ENCODE data around the gene RPS6KL1.

RPS6KL1 gene

DNA sequence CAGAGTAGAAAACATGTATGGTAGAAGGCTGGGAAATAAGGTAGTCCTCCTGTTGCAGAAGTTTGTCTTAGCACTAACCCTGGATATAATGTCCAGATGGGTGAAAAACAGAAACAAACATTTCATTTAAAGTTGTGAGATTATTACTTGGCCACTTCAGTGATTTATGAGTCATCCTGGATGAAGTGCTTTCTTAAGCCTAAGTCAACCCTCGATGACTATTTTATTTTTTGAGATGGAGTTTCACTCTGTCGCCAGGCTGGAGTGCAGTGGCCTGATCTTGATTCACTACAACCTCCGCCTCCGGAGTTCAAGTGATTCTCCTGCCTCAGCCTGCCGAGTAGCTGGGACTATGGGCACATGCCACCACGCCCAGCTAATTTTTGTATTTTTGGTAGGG is 31.2 kb downstream of the RPS6KL1 start:
- DNase-seq (ENCODE audit: low read depth, low spot score), result no peak

DNA sequence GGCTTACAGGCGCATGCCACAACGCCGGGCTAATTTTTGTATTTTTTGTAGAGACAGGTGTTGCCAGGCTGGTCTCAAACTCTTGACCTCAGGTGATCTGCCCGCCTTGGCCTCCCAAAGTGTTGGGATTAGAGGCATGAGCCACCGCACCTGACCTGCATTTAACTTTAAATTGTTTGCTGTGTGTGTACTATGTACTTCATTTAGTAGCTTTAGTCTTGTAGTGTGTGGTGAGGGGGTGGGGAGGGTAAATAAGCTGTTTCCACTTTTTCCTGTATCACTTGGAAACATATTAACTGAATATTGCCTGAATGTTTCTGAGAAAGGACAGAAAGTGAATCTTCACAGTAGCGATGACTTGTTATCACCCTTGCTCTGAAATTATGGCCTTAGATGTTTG is 32.8 kb downstream of the RPS6KL1 start:
- DNase-seq (ENCODE audit: low read depth, low spot score), result no peak

DNA sequence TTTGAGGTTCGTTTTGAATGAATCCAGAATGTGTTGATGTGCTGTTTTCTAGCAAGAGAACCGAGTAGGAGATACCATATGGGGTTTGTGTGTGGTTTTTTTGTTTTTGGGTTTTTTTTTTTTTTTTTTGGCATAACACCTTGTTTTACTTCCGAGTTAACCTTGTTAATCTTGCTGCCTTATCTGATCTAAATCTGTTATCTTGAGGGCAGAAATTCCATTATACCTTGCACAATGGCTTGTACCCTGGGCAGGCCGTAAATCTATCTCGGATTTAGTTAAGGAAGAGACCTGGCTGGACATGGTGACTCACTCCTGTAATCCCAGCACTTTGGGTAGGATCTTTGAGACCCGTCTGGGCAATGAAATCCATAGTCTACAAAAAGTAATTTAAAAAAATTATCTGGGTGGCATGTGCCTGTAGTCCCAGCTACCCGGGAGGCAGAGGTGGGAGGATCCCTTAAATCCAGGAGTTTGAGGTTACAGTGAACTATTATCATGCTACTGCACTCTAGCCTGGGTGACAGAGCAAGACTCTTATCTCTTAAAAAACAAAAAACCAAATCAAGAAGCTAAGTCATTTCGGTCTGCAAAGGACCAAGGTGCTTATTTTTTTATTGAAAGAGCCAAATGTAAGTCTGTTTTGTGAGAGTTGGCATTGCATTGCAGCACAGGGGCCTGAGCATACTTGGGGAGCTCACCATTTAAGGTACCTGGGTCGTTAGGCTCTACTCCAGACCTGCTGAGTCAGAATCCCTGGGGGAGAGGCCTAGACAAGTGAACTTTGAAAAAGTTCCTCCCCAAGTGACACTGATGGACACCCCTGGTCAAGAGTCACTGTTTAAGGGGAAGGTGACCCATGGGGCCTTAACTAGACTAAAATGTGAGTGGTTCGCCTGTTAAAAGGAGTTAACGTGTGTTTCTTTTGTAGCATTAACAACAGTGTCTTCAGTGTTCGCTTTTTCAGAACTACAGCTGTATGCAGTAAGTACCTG is 34.6 kb downstream of the RPS6KL1 start:
- DNase-seq (ENCODE audit: low read depth, low spot score), result no peak

DNA sequence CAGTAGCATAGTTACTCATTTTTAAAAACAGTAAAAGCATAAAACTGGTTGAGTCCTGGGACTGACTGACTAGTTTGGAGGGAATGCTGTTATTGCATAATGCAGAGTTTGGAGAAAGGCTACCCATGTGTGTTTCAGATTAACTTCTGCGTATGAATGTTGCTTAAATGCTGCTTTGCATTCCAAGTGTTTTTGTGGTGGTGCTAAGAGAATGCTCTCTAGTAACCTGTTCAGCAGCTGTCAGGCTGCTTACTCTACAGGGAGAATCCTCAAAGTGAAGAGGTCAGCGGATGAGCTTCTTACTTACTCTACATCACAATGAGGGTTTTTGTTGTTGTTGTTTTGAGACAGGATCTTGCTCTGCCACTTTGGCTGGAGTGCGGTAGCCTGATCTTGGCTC is 37.1 kb downstream of the RPS6KL1 start:
- DNase-seq (ENCODE audit: low read depth, low spot score), result no peak

DNA sequence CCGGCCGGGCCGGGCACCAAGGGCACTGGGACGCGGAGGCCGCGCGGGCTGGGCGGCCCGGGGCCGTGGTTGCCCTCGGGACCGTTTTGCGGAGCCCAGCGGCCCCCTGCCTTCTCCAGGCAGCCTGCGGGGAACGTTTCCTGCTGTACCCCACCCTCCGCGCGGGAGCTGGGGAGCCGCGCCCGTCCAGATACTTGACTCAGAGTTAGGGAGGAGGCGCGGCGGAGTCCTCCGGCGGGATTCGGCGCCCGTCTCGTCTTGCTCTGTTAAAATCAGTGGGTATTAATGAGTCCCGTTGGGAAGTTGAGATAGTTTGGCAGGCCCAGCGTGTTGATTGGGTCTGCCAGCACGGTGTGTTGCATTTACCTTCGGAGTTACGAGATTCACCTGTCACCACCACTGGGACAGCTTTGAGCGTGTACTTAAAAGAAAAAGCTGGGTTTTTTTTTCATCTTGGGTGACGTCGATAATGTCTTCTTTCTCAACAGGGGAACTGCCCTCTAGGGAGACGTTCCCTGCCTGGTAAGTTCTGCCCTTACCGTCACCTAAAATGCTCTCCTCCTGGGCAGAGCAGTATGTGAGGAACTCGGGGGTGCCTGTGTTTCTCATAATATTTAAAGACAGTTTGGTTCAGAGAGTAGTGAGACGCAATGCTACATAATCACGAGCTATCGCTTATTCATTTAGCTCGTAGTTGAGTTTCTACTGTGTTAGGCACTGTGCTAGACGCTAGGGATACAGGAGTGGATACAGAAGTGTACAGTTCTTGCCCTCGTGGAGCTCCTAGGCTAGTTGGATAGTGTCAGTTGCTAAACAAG is 40.7 kb downstream of the RPS6KL1 start:
- DNase-seq (ENCODE audit: low read depth, low spot score), result no peak

DNA sequence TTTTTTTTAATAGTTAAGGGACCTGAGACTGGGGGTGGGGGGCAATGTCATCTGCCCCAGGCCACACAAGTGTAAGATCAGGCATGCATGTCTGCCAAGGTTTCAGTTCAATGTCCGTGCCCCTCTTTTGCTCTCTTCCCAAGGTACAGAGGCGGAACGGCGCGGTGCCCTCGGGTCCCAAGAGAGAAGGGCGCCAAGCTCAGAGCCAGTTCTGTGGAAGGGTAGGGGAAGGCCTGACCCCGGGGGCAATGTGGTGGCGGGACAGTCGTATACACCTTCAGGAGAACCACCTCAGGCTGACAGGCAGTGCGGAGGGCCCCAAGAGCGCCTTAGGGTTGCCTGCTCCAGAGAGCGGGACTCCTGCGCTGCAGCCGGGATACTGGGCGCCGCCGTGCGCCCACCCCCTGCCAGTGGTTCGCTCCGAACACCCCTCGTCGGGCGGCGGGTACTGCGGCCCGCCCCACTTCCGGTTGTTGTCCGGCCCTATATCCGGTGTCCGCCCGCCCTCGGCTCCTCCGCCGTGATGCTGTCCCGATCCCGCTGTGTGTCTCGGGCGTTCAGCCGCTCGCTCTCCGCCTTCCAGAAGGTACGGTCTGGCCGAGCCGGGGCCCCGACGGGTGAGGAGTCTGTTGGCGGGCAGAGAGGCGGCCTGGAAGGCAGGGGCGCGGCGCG is 41.5 kb downstream of the RPS6KL1 start, which contains the start of gene DLST:
TSS of gene DLST (plus strand) at position 486 of the 672 bp plus-strand sequence. CDS start at position 524, 38 bp downstream.
- no peak for DNase-seq (ENCODE audit: low read depth, low spot score)

DNA sequence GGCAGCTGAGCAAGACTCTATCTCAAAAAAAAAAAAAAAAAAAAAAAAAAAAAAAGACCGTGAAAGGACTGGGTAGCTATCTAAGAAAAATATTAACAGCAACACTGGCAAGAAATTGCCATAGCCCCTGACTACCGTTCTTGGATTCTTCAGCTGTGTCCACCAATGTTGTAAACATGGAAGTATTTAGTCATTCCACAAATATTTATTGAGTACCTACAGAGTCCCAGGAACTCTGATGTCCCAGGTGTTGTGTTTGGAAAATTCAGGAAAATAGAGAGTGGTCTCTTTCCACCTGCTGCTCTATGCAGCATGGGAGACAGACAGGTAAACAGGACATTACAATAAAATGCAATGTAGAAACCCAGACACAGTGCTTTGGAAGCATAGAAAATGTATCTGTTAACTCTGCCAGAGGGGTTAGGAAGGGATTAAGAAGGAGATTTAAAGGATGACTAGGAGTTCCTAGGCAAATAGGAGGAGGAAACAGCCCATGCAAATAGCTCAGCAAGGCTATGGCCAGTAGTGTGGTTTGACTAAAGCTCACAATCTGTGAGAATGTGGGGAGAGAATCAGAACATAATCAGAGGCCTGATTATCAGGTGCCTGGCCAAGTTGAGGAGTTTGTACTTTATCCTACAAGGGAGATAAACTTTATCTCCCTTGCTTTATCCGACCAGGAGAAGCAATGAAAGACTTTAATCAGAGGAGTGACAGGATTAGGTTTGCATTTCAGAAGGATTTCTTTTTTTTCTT is 43.5 kb downstream of the RPS6KL1 start:
- no peak for DNase-seq (ENCODE audit: low read depth, low spot score)

DNA sequence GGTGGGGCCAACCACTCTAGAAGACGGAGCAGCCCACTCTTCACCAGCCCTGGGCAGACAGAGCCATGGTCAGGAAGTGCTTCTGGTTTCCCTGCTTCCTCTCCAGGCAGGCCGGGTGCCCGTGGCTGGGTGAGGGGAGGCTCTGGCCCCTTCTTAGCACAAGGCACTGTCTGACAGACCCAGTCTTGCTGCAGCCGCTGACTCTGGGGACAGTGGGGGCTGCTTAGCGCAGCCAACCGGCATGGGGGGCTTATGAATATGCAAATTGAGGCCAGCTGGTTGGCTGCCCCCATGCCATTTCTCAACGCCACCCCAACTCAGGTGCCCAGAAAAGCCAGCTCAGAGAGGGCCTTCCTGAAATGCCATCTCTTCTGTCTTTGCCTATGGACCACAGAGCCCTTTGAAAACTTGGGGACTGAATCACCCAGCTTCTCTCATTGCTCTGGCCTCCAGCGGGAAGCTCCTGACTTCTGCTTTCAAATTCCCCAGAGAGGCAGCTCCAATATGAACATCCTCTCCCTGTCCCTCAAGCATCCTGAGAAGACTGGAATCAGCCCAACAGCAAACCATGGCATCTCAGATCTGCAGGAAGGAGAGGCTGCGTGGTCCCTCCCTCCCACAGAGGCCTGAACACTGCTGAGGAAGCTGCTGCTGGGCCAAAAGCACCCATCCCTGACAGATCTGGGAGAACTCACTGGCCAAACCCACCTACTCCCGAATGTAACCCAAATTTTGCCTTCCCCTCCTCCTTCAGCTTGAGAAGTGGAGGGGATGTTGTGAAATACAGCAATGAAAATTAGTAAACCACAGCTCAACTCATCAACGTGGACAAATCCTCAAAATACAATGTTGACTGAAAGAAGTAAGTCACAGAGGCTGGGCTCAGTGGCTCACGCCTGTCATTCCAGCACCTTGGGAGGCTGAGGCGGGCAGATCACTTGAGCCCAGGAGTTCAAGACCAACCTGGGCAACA is 46.8 kb downstream of the RPS6KL1 start, which contains the start of gene PROX2:
TSS of gene PROX2 (minus strand) at position 205 of the 973 bp plus-strand sequence. CDS start 12,311 bp downstream, outside the sequence.
- DNase-seq (ENCODE audit: low read depth, low spot score), result no peak

DNA sequence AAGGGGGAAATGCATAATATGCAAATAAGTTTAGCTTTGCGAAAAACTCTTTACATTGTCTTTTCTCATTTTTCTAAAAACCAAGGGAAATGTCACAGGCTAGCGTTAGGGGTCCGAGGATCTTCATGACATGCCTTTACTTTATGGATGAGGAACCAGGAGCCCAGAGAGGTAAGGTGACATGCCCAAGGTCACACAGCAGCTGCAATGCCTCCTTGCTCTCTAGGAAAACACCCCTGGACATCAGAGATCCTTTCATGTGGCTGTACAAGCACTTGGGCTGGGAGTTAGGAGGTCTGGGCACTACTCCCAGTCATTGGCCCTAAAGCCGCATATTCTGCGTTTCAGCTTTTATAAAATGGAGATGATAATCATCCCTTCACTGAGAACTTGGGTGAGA is 47.9 kb downstream of the RPS6KL1 start:
- no peak for DNase-seq (ENCODE audit: low read depth, low spot score)

DNA sequence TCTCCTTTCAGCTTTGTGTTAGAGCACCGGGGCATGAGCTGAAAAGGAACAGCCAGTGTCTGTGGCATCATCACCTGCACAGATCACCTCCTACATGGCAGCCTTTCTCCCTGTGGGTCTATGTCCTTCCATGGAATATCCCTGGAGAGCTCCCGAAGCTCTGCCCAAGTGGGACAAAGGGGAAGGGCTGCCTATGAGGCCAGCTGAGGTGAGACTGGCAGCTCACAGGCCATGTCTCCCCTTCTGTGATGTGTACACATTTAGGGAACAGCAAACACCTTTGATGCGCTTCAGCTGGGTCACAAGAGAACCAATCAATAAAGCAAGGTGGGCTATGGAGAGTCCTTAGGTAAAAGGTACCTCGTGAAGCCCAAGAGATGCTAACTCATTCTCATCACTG is 51.2 kb downstream of the RPS6KL1 start:
- DNase-seq (ENCODE audit: low read depth, low spot score), result no peak

DNA sequence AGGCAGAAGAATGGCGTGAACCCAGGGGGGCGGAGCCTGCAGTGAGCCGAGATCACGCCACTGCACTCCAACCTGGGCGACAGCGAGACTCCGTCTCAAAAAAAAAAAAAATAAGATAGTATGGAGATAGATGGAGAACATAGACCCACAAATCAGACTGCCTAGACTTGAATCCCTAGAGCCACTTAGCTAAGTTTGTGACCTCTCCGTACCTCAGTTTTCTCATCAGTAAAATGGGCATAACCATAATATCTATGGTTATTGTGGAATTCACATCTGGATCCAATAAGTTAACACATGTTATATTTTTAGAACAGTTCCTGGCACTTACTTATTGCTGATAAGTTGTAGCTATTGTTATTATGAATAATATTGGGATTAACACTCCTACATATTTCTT is 54.3 kb downstream of the RPS6KL1 start:
- DNase-seq (ENCODE audit: low read depth, low spot score), result no peak

DNA sequence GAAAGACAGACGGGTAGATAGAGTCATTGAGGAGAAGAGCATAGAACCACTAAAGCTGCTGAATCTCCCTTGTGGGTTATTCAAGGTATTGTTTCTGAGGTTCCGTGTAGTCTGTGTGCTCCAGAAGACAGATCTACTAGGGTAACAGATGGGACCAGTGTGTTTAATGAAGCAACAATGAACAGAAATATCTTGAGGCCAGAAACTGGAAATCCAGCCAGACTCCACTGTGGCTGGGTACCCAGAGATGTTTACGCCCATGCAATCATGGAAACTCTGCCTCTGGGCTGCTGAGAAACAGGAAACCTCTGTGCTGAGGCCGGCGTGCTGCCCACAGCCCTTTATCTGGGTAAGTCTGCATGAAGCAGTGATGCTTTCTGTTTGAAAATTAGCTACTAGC is 55.4 kb downstream of the RPS6KL1 start:
- no peak for DNase-seq (ENCODE audit: low read depth, low spot score)

DNA sequence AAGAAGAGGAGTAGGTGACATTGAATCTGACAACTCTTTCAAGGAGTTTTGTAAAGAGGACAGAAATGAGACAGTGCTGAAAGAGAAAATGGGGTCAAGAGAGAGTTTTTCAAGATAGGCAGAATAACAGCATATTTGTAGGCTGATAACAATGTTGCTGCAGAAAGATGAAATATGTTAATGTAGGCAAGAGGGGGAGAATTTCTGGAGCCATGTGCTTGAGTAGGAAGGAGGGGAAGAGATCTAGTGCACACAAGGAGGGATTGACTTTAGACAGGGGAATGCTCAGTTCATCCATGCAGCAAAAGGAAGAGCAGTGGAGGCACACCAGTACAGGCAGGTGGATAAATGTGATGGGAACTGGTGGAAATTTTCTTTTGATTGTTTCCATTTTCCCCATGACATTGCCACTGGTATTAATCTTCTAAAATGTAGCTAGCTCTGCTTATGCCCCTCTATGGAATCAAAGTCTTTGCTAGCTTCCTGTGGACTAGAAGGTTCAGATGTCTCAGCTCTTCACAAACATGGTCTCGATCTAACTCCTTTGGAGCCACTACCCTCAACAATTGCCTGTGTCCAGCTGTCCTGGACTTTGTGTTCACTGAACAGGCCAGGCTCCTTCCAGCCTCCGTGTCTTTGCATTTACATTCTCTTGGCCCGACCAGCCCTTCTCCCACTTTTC is 56.2 kb downstream of the RPS6KL1 start:
- no peak for DNase-seq (ENCODE audit: low read depth, low spot score)

DNA sequence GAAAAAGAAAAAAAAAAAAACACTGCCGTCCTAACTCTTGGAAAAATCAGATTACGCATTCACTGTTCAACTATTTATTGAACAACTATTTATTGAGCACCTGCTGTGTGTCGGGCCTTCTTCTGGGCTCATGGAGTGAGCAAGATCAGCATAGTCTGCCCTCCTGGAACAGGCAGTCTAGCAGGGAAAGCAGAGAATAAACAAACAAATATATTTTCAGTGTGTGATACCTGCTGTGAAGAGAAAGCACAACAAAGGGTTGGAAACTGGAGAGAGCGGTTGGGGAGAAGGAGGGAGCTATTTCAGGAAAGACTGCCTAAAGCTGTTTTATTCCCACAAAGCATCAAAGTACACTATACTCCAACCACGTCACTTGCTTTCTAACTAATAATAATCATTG is 57.9 kb downstream of the RPS6KL1 start:
- peak; percentile 80 for DNase-seq (ENCODE audit: low read depth, low spot score)

DNA sequence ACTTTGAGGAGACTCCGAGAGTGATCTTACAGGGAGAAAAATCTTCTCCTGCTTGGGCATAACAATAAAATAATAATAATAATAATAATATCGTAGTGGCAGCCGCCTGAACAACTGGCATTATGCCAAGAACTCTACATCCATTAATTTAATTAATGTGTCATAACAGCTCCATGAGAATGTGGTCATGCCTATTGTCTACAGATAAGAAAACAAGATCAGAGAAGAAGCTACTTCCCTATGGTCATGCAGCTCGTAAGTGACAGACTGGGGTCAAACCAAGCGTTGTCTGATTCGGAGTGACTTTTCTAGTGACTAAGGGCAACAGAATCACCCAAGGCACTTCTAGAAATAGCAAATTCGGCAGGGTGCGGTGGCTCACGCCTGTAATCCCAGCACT is 58.9 kb downstream of the RPS6KL1 start:
- DNase-seq (ENCODE audit: low read depth, low spot score), result no peak

DNA sequence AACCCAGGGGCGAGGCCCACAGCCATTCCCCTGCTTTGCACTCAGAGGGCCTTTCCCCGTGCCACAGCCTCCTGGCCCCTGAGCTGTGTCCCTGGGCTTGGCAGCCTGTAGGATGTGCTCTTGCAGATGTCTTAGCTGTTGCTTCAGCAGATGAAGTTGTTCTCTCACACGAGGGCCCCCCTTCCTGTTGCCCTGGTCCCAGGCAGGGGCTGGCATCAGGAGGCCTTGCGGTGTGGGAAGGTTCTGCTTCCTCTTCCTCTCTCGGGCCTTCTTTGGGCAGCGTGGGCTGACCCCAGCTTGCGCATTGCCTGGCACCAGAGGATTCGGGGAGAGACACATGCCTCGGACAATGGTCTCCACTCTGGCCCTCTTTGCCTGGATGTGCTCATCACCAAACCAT is 59.8 kb downstream of the RPS6KL1 start:
- DNase-seq (ENCODE audit: low read depth, low spot score), result no peak

DNA sequence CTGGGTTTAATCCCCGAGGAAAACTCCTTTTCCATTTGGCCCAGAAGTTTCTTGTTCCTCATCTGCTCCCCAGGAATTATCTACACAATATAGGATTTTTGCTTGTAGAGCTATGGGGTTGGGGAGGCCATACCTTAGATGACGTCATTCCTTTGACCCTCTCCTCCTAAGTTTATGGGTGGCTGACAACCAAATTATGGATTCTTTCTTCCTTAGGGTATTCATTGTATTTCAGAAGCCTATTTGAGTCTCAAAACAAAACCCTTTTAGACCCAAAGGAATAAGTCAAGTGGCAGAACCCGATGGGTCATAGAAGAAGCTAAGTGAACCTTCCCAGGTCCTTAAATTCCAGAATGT is 61.3 kb downstream of the RPS6KL1 start:
- DNase-seq (ENCODE audit: low read depth, low spot score), result no peak

DNA sequence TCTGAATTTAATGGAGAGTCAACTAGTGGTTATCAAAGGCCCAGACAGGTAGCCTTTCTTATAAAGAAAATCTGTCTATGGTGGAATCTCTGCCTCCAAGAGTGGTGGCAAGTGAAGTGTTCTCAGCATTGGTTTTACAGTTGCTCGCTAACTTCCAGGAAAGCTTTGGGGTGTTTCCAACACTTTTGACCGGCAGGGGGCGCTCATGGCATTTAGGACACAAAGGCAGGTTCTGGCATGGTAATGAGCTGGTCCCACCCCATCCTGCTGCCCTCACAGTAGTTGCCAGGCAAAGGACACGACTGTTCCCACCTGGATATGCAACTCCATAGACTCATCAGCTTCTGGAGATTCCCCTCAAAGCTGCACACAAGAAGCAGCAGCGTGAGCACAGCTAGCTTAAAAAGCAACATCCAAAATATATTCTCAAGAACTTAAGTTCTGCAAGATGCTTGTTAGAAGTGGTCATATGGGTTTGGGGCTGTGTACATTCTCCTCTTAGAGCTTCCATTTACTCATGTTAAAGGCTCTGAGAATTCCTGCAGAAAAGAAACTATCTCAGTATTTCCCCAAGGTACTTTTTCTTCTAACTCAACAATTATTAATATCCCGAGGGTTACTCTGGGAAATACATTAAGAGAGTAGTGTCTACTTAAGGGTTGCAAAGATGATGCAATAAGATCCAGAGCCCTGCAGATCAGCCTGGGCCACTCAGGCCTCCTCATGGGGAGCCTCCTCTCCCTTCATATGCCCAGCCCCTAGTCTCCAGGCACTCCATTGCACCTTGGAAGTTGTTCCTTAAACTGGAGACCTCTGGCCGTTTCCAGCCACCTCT is 61.9 kb downstream of the RPS6KL1 start:
- peak; percentile 73 for DNase-seq (ENCODE audit: low read depth, low spot score)
